Measurements from ENCODE around the gene COL18A1.
"Not testable (repeated sequence)": the region's sequence is repeated elsewhere in the genome, so short reads cannot be mapped to it uniquely, and the experiment has no call there.

COL18A1 gene

DNA sequence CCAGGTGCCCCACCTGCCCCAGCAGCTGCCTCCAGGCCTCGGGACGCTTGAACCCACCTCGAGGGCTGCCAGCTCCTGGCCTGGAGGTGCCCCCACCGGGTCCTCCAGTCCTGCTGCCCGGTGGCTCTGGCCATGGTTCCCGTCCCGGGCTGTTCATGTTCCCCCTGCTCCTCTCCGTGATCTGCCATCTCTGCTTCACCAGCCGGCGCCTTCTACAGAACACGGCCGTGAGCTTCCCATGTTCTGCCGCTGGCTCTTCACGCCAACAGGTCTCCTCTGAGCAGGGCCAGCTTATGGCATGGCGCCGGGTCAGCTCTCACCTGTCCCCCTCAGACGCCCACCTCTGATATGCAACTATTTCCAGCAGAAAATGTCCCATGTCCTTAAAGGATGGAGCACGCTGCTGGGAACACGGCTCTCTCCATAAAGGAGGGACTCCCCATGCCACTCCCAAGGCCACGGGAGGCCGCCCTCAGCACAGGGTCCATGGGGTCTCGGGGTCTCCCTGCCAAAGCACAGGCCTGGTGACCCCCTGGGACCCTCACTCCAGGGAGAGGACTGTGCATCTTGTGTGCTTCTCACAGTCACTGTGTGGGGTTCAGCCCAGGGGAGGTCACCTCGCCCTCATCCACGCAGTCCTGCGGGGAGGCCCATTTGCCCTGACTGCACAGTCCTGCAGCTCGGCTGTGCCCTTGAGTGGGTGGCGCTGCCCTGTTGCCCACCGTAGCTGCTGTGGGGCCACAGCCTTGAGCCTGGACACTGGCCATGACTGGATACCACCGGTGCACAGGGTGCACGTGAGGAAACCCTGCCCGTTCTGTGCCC, 36.7 kb downstream of the COL18A1 start:
- no peak for DNase-seq (ENCODE audit: low read depth in 2 of 2)

DNA sequence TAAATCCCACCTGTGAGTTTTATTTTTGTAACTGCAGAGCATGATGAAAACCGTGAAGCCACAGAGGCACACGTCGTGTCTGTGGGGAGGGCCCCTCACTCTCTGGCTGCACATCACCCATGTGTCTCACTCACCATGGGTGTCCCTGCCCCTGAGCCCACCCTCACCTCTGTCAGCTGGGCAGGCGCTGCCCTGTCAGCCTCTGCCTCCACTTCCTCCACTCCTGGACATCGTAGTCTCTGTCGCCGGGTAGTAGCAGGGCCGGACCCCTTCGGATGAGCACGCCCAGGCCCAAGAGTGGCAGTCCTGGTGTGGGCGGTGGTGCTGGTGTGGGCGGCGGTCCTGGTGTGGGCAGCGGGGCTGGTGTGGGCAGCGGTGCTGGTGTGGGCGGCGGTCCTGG, 37.3 kb downstream of the COL18A1 start:
- DNase-seq (ENCODE audit: low read depth in 2 of 2), result no peak

- not testable (repeated sequence) for DNase-seq (ENCODE audit: low read depth in 2 of 2)
Observed at GRCh38 chr21:45442686-45443594, 38.0 kb downstream of the COL18A1 start.

- DNase-seq (ENCODE audit: low read depth in 2 of 2), result no peak
Observed at GRCh38 chr21:45443595-45444181, 38.7 kb downstream of the COL18A1 start.

- no peak for DNase-seq (ENCODE audit: low read depth in 2 of 2)
Observed at GRCh38 chr21:45444385-45444784, 39.4 kb downstream of the COL18A1 start.

DNA sequence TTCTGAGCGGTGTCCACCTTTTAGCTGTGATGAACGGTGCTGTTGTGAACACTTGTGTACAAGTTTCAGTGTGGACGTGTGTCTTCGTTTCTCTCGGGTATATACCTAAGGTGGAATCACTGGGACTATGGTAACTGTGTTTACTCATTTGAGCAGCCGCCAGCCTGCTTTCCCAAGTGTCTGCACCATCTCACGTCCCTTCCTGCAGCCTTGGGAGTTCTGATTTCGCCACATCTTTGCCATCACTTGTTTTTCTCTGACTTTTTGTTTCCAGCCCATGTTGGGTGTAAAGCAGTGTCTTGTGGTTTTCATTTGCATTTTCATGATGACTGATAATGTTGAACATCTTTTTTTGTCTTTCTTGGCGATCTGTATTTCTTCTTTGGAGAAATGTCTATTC, 40.4 kb downstream of the COL18A1 start:
- no peak for DNase-seq (ENCODE audit: low read depth in 2 of 2)

GRCh38 chr21:45447821-45448220, 42.9 kb downstream of the COL18A1 start:
- DNase-seq (ENCODE audit: low read depth in 2 of 2), result no peak

GRCh38 chr21:45448283-45448809, 43.4 kb downstream of the COL18A1 start:
- no peak for DNase-seq (ENCODE audit: low read depth in 2 of 2)

DNA sequence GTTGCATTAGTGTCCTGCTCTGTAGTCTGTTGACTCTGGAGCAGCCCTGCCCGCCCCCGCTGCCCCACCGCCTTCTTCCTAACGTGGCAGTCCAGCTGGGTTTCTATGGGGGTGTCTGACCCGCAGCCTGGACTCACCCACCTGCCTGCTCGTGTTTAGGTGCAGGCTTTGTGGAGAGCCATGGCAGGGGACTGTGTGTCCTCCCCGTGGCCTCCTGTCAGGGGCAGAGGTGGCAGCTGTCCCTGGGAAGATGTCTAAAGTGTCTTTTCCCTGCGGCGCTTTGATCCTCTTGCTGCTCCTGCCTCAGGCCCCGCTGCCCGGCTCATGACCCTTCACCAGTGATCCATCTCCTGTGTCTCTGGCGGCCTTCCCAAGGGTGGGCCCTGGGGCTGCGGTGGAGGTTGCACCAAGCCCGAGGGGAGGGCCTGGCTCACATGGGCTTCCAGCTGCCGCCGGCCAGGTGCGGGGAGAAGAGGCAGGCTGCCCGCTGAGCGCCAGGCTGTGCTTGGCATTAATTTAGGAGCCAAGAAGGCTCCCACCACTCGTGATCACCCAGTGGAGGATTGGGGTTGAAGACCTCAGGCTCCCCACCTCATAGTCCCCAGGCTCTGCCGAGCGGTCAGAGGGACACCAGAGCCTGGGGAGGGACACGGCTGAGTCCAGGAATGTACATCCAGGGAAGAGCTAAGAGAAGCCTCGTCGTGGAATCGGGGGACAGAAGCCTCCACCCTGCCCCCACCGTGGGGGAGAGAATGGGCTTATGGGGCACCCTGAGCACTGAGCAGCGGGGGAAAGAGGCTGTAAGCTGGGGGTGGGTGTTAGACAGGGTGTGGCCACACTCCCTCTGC, 44.1 kb downstream of the COL18A1 start:
- DNase-seq (ENCODE audit: low read depth in 2 of 2), result no peak

DNA sequence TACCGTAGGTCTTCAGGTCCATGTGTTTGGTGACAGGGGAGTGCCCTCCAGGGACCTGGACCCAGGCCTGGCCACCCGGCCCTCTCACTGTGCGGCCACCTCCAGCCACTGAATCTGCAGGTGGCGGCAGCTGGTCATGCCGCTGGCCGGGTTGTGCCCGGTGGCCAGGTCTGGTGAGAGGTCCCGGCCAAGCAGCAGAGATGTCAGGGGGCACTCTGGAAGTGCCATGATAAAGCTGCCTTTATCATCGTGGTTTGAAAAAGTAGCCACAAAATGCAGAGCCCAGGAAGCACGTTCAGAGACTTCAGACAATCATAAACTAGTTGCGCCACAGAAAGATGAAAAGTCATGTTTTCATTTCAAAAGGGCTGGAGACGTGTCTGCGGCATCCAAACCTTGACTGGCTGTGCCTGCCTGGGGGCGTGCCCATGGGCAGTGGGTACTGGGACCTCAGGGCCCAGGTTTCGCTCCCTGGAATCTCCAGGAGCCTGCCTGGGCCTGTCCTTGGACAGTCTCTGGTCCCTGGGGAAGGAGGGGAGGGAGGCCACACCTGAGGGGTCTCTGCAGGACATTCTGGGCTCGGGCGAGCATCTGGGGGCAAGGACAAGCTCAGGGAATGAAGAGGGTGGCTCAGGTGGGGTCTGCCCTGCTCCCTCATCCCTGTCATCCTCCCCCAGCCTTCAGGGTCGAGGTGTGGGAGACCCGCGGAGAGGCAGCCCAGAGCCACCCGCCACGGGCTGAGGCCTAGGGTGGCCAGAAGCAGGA, 44.9 kb downstream of the COL18A1 start:
- no peak for DNase-seq (ENCODE audit: low read depth in 2 of 2)

GRCh38 chr21:45450423-45451090, 45.6 kb downstream of the COL18A1 start:
- DNase-seq (ENCODE audit: low read depth in 2 of 2), result no peak

DNA sequence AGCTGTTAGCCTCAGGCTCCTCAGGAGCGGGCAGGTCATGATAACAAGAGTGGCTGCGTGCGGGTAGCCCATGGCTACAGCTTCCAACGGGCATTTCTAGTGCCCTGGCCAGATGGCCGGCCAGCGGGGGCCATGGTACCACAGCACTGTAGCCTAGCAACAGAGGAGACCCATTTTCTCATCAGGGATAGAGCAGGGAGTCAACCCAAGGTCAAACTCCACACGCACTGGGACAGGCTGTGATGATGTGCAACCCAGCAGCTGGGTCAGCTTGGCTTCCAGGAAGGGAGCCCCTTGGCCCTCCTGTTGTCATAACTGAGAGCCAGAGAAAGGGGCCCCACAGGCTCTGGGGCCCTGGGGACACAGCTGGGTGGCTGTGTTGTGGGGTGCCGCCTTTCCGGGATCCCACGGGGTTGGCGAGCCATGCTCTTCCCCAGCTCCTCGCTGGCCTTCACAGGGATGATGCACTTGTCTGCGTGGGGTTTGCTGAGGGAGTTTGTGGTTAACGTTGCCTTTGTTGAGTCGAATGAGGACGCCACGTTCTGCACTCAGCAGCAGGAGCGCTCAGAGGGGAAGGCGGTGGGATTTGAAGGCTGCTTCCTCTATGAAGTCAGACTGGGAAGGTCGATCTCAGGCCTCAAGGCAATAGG, 46.3 kb downstream of the COL18A1 start:
- no peak for DNase-seq (ENCODE audit: low read depth in 2 of 2)

DNA sequence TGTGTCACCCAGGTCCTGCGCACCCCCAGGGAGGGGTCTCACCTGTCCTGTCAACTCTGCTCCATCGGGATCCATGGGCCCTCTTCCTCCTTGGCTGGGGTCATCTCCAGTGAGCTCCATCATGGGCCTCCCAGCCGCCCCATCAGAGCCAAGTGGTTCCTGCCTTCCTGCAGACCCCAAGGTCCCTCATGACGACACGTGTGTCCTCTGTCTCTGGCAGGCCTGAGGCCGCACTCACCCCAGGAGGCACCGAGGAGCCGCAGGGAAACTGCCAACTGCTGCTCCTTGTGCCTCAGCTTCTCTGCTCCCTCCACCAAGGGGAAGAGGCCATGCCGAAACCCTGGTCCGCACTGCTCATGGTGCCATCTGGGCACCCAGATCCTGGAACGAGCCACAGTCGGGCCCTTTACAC, 46.8 kb downstream of the COL18A1 start:
- DNase-seq (ENCODE audit: low read depth in 2 of 2), result no peak

- no peak for DNase-seq (ENCODE audit: low read depth in 2 of 2)
Observed at GRCh38 chr21:45452696-45453307, 47.8 kb downstream of the COL18A1 start.

GRCh38 chr21:45453308-45453950, 48.5 kb downstream of the COL18A1 start:
- DNase-seq (ENCODE audit: low read depth in 2 of 2), result no peak

DNA sequence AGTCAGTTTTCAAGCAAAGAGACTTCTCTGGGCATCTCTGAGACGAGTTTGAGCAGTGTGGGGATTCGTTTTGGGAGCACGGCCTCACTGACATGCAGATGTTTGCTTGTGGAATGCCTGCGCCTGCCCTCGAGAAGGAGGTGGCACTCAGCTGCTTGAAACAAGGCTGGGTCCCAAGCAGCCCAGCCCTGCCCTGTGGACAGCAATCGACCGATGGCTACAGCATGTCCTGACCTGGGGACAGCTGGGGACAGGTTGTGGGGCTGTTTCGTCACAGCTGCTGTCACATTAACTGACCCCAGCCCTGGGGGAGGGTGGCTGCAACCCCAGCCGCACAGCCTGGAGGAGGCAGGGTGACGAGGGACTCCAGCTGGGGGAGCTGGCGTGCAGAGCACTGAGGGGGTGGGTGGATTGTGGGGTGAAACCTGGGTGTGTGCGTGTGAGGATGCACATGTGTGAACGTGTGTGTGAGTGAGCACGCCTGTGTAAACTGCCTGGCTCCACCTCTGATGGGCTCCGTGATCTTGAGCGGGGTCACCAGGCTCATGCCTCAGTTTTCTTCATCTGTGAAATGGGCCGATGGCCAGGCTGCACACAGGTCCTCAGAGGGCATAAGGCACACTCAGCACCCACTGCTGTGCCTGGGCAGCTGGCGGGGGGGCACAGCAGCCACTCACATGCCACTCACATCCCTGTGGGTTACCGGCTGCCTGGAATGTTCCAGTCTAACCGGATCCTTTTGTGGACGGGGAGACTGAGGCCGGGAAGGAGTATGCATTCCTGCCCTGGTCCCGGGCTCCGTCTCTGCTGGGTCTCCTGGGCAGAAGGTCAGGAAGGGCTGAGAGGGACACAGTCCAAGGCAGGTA, 49.3 kb downstream of the COL18A1 start:
- no peak for DNase-seq (ENCODE audit: low read depth in 2 of 2)

DNA sequence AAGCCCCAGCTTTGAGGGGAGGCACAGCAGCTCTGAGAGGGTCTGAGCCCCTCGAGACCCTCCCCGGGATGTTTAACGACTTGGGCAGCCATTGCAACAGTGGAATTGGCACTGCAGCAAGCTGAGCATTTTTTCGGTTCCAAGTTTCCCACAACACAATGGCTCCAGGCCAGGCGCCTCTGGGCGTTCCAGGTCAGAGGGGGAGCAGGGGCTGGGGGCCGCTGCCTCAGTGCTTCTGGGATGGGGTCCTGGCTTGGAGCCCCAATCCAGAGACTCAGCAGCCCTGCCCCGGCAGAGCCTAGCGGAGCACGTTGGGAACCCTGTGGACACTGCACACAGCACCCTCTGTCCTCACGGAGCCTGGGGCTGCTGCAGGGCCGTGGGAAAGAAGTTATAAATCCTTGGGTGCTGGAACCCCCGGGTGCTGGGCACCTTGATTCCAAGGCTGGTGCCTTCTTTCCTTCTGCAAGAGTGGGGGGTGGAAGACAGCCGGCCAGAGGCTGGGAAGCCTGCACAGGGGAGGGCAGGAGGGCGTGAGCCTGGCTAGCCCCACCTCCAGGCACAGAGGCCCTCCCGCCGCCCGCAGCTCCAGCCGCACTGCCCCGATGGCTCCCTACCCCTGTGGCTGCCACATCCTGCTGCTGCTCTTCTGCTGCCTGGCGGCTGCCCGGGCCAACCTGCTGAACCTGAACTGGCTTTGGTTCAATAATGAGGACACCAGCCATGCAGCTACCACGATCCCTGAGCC, 50.1 kb downstream of the COL18A1 start:
- DNase-seq (ENCODE audit: low read depth in 2 of 2), result no peak
